ENCODE measurements around the gene GNA12.

DNA sequence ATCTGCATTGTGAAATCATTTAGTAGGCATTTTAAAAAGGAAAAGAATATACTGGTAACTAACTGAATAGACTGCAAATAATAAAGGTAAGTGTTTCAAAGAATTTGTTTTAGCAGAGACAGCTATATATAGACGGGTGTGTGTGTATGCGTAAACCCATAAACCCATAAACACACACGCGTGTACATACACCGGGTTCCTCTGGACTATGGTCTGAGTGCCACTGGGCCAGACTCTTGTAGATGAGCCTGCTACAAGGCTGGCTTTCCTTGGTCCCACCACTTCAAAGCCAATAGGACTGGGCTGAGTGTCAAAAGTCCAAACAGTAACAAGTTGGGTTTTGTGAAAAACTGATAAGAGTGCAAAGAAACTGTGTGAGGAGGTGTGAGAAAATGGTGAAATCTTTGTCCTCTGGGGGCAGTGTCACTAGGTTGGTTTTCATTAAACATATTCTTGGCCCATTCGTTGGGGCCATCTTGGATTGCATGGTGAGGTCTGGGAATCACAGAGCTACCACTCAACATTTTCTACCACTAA lies 39.8 kb downstream of the GNA12 start:
- TF ChIP-seq, protein P1, sequence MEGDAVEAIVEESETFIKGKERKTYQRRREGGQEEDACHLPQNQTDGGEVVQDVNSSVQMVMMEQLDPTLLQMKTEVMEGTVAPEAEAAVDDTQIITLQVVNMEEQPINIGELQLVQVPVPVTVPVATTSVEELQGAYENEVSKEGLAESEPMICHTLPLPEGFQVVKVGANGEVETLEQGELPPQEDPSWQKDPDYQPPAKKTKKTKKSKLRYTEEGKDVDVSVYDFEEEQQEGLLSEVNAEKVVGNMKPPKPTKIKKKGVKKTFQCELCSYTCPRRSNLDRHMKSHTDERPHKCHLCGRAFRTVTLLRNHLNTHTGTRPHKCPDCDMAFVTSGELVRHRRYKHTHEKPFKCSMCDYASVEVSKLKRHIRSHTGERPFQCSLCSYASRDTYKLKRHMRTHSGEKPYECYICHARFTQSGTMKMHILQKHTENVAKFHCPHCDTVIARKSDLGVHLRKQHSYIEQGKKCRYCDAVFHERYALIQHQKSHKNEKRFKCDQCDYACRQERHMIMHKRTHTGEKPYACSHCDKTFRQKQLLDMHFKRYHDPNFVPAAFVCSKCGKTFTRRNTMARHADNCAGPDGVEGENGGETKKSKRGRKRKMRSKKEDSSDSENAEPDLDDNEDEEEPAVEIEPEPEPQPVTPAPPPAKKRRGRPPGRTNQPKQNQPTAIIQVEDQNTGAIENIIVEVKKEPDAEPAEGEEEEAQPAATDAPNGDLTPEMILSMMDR (conservative IDR thresholded peaks at IDR 0.05) = no peak
- TF ChIP-seq ZFX (IDR thresholded peaks at IDR 0.05) = no peak
